ENCODE results near the gene OSBPL5. TPM values are rescaled to one million over a fixed set of nuclear protein-coding genes. Genes with fewer than 3 reads are reported as not detected.

Gene OSBPL5
- total and polyA plus RNA-seq, 2 of the 4 experiments (the other 2 are of a cell fraction): 14.9 to 22.3 TPM

- BruUV-seq (replicated peaks): no TSS peak
- CTCF ChIA-PET: no interaction called here
- peak overlapping the region; percentile 89 for H3K4me2 ChIP-seq (ENCODE audit: low read depth, low read length)
- ATAC-seq (ENCODE audit: low read depth) (no peak), DNase-seq (no peak)
- no peak overlapping the region for H2BK5ac ChIP-seq (ENCODE audit: low read depth, low read length, poor library complexity, severe bottlenecking)
- no peaks in the 10 kb centered on the region for H3K9me3 ChIP-seq (ENCODE audit: control insufficient read depth, insufficient read depth, low read length)
- peaks cover 46% of the 10 kb centered on the region for H3K4me1 ChIP-seq (ENCODE audit: control insufficient read depth, insufficient read depth, low read length)
- no peak overlapping the region for H2BK20ac ChIP-seq (ENCODE audit: low read depth, low read length)
- H2AFZ ChIP-seq (replicated peaks; ENCODE audit: low read length, poor library complexity): no peak overlapping the region
- no peak overlapping the region for H4K5ac ChIP-seq (ENCODE audit: low read depth, low read length)
- peak overlapping the region; percentile 21; the same call in 1 of the 2 replicates for H2AK5ac ChIP-seq (ENCODE audit: low read depth, low read length)
- H3K14ac ChIP-seq (replicated peaks; ENCODE audit: low read depth, low read length): 0 out of 2 replicates have a peak overlapping the region, but pooled peaks have one; percentile 30
- H3K27ac ChIP-seq (ENCODE audit: insufficient read depth, low read length): no peak overlapping the region
- no peak overlapping the region for H3K18ac ChIP-seq (ENCODE audit: low read depth, low read length)
- no peaks in the 10 kb centered on the region for H3K27me3 ChIP-seq (ENCODE audit: control insufficient read depth, insufficient read depth, low read length)
- H3K56ac ChIP-seq (ENCODE audit: extremely low read depth, insufficient read depth, low read length): no peak overlapping the region
- peaks cover 73% of the 10 kb centered on the region for H4K20me1 ChIP-seq (ENCODE audit: insufficient read depth, low read length)
- no peak overlapping the region for H3K9ac ChIP-seq (ENCODE audit: low read depth, low read length)
- intact Hi-C loops (cut with micrococcal nuclease) (loop anchor here (5.0 to 10.0 kb wide), 2 partner anchors 39 to 107 kb away; partner anchors contain the start of gene CARS1), dilution Hi-C loops (cut with HindIII; ENCODE audit: low sequenced_read_pairs, unreplicated experiment) (no loop called here), in situ Hi-C loops (cut with MboI; ENCODE audit: low sequenced_read_pairs) (no loop called here)
- H3K36me3 ChIP-seq (ENCODE audit: control insufficient read depth, insufficient read depth, low read length): no peaks in the 10 kb centered on the region
- peaks cover 19% of the 10 kb centered on the region for H3K9me1 ChIP-seq (ENCODE audit: insufficient read depth, low read length)
- WGBS, 2 experiments (ENCODE audit: extremely low coverage in 2 of 2, insufficient read length in 1 of 2): 86% methylated on average over 3 of the region's 14 CpGs; no CpG with 5 or more reads in 1 of the 2 experiments
- no peak overlapping the region for H4K91ac ChIP-seq (ENCODE audit: insufficient read depth, low read depth, low read length)
- H2AK9ac ChIP-seq (replicated peaks; ENCODE audit: low read depth, low read length, poor library complexity): no peak overlapping the region
- POLR2A ChIA-PET (ENCODE audit: unreplicated experiment): no interaction called here
- H3K4ac ChIP-seq (ENCODE audit: low read depth, low read length): peak overlapping the region; percentile 24; the same call in 1 of the 2 replicates
- no peak overlapping the region for H2BK120ac ChIP-seq (ENCODE audit: low read depth, low read length)
- no peak overlapping the region for H2BK15ac ChIP-seq (ENCODE audit: low read depth, low read length)
- TF ChIP-seq ELK1 (IDR thresholded peaks at IDR 0.05; ENCODE audit: borderline replicate concordance, low read depth, low read length) (no peak), CTCF (conservative IDR thresholded peaks at IDR 0.05; ENCODE audit: low read depth, low read length) (no peak), POLR2A (IDR thresholded peaks at IDR 0.05; ENCODE audit: low read depth, low read length) (no peak), MAZ (IDR thresholded peaks at IDR 0.05; ENCODE audit: borderline replicate concordance, low read depth, low read length) (no peak), CHD1 (IDR thresholded peaks at IDR 0.05; ENCODE audit: low read depth, low read length) (no peak), FOS (IDR thresholded peaks at IDR 0.05; ENCODE audit: low read depth, low read length) (no peak), RCOR1 (IDR thresholded peaks at IDR 0.05; ENCODE audit: insufficient replicate concordance, low read length) (no peak), SMC3 (IDR thresholded peaks at IDR 0.05; ENCODE audit: low read depth, low read length) (no peak), USF2 (IDR thresholded peaks at IDR 0.05; ENCODE audit: low read depth, low read length) (no peak), RAD21 (IDR thresholded peaks at IDR 0.05; ENCODE audit: low read length) (no peak), BHLHE40 (IDR thresholded peaks at IDR 0.05; ENCODE audit: low read depth, low read length) (no peak), NFE2L2 (IDR thresholded peaks at IDR 0.05; ENCODE audit: low read depth, low read length) (no peak), MAFK (IDR thresholded peaks at IDR 0.05; ENCODE audit: low read depth, low read length) (no peak), RFX5 (IDR thresholded peaks at IDR 0.05; ENCODE audit: low read depth, low read length) (no peak), CEBPB (IDR thresholded peaks at IDR 0.05; ENCODE audit: low read depth, low read length) (no peak), MXI1 (IDR thresholded peaks at IDR 0.05; ENCODE audit: borderline replicate concordance, low read depth, low read length) (no peak)
- H3K23ac ChIP-seq (ENCODE audit: low read depth, low read length): peak overlapping the region; percentile 66; the same call in 1 of the 2 replicates
- H4K8ac ChIP-seq (ENCODE audit: low read depth in 2 of 2, low read length in 2 of 2): peak overlapping the region in 1 of 2 experiments; percentile 7; a peak in 1 of 4 replicates
- H3K4me3 ChIP-seq (ENCODE audit: insufficient read depth, low read depth, low read length): no peak overlapping the region
- peaks cover 28 to 83% of the 10 kb centered on the region in 2 experiments for H3K79me1 ChIP-seq (ENCODE audit: low read depth in 1 of 2, low read length in 2 of 2)
Observed at GRCh38 chr11:3161309-3161708, 3.8 kb downstream of the OSBPL5 start.

All from IMR-90 (cell line).